ENCODE measurements around the gene FCAMR.

DNA sequence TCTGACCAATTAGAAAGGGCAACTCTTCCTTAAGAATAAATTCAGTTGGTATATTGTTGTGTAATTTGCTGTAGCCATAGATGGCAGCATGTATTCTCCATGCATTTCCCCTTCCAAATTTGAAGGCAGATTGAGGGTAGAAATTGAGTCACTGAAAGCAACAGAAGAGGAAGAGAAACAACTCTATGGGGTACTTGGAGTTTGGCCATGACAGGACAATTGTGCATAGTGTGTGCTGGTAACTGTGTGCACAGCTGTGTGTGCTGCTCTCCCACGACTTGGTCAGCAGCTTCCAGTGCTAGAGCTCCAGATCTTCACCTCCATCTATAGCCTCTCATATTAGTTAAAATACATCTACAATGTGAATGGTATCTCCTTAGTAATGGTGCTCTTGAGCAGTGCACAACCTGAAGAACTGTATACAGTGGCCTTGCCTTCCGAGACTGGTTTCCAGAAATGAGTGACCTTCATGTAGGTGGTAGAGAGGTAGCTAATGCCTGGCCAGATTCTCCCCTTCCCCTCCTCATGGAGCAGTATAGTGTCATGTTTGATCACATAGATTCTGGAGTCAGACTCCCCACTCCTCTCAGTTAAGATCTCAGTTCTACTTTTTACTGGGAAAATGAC is 882 bp upstream of the FCAMR start:
- TF ChIP-seq, protein P1, sequence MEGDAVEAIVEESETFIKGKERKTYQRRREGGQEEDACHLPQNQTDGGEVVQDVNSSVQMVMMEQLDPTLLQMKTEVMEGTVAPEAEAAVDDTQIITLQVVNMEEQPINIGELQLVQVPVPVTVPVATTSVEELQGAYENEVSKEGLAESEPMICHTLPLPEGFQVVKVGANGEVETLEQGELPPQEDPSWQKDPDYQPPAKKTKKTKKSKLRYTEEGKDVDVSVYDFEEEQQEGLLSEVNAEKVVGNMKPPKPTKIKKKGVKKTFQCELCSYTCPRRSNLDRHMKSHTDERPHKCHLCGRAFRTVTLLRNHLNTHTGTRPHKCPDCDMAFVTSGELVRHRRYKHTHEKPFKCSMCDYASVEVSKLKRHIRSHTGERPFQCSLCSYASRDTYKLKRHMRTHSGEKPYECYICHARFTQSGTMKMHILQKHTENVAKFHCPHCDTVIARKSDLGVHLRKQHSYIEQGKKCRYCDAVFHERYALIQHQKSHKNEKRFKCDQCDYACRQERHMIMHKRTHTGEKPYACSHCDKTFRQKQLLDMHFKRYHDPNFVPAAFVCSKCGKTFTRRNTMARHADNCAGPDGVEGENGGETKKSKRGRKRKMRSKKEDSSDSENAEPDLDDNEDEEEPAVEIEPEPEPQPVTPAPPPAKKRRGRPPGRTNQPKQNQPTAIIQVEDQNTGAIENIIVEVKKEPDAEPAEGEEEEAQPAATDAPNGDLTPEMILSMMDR (conservative IDR thresholded peaks at IDR 0.05; ENCODE audit: low read depth in 2 of 2) = no peak
- TF ChIP-seq EZH2phosphoT487 (IDR thresholded peaks at IDR 0.05; ENCODE audit: unreplicated experiment) (no peak), EZH2 (IDR thresholded peaks at IDR 0.05; ENCODE audit: low read depth, unreplicated experiment) (no peak), POLR2AphosphoS5 (IDR thresholded peaks at IDR 0.05; ENCODE audit: low read depth) (no peak), REST (IDR thresholded peaks at IDR 0.05; ENCODE audit: unreplicated experiment) (no peak), CREB1 (CRISPR knock-in tag; IDR thresholded peaks at IDR 0.05; ENCODE audit: low read depth) (no peak), ETS1 (IDR thresholded peaks at IDR 0.05) (no peak), ZNF331 (CRISPR knock-in tag; IDR thresholded peaks at IDR 0.05; ENCODE audit: low read depth) (no peak)

All from GM23338 (cell line).